GM12878 (cell line): ENCODE data around the gene CD164. TPM values are rescaled to one million over a fixed set of nuclear protein-coding genes. Genes with fewer than 3 reads are reported as not detected.

Experiments
- ATAC-seq: fragments of 200-7000 bp; cut with Tn5 transposase; 3 replicates; pipeline ENCODE4 v1.9.1; 2020; ENCODE audit warnings: mild to moderate bottlenecking, moderate library complexity
- BruUV-seq: library from RNA; stranded (reverse); fragments of 400-500 nt; replicated peaks from 2 replicates; lab custom pipeline; 2021; lab: Mats Ljungman, UMichigan
- CTCF ChIA-PET: fragments of 300-600 bp; sonication (Branson Sonifier 250); formaldehyde crosslinking; extraction: SDS; loops from one replicate; lab custom pipeline; 2021; ENCODE audit warnings: inconsistent platforms; lab: Yijun Ruan, JAX
- POLR2A ChIA-PET: fragments of 350-600 bp; formaldehyde crosslinking; extraction: SDS; loops from one replicate; lab custom pipeline; 2021; ENCODE audit warnings: inconsistent platforms; lab: Charles Lee
- RAD21 ChIA-PET: fragments of 300-600 bp; sonication (Branson Sonifier 250); formaldehyde crosslinking; loops from one replicate; lab custom pipeline; 2023; ENCODE audit warnings: antibody characterized with exemption; ENCODE audit not compliant: unreplicated experiment; lab: Charles Lee
- SMC1A ChIA-PET: fragments of 300-600 bp; sonication (Branson Sonifier 250); formaldehyde crosslinking; loops from one replicate; lab custom pipeline; 2023; ENCODE audit not compliant: unreplicated experiment, uncharacterized antibody; lab: Charles Lee
- DNase-seq: peaks from one replicate; pipeline ENCODE4 v3.0.0-alpha.2; 2011; ENCODE audit warnings: low read depth, low spot score
- FAIRE-seq: peaks from 3 replicates; lab custom pipeline; 2011; peaks lifted over from hg19 to GRCh38; lab: Jason Lieb, UNC
- H2AFZ ChIP-seq: 2 replicates; pipeline ENCODE4 v1.6.0; 2011; ENCODE audit warnings: low read depth, low read length, control low read depth; ENCODE audit not compliant: control insufficient read depth
- H3K27ac ChIP-seq: 2 replicates; pipeline ENCODE4 v1.5.1; 2011; ENCODE audit warnings: control low read depth; ENCODE audit not compliant: control insufficient read depth, insufficient read depth
- H3K27me3 ChIP-seq, 2 experiments: replicated peaks in 1 of 2; 2 replicates each; pipeline versions ENCODE4 v1.6.0 to v1.6.1; 2011; ENCODE audit warnings: low read length in 1 of 2; ENCODE audit not compliant: control insufficient read depth in 2 of 2, insufficient read depth in 2 of 2
- H3K36me3 ChIP-seq, 2 experiments: 2 replicates each; pipeline ENCODE4 v1.5.1; 2011; ENCODE audit warnings: low read length in 1 of 2; ENCODE audit not compliant: control insufficient read depth in 2 of 2, insufficient read depth in 2 of 2
- H3K4me1 ChIP-seq: 2 replicates; pipeline ENCODE4 v1.6.1; 2011; ENCODE audit warnings: mild to moderate bottlenecking, low read length, moderate library complexity, mixed read lengths; ENCODE audit not compliant: control insufficient read depth, insufficient read depth
- H3K4me2 ChIP-seq: 2 replicates; pipeline ENCODE4 v1.6.0; 2011; ENCODE audit warnings: control low read depth; ENCODE audit not compliant: control insufficient read depth, insufficient read depth
- H3K4me3 ChIP-seq: fragments of 200-600 bp; sonication (generic); 2 replicates; pipeline ENCODE4 v1.5.1; 2016
- H3K79me2 ChIP-seq: 2 replicates; pipeline ENCODE4 v1.6.0; 2011; ENCODE audit warnings: low read length; ENCODE audit not compliant: control insufficient read depth, insufficient read depth
- H3K9ac ChIP-seq: 2 replicates; pipeline ENCODE4 v1.8.0; 2011; ENCODE audit warnings: low read length, control low read depth, mixed read lengths; ENCODE audit not compliant: control insufficient read depth, insufficient read depth
- H3K9me3 ChIP-seq: replicated peaks from 3 replicates; pipeline ENCODE4 v1.5.1; 2011; ENCODE audit warnings: mild to moderate bottlenecking, low read length; ENCODE audit not compliant: control insufficient read depth, insufficient read depth
- H4K20me1 ChIP-seq: 2 replicates; pipeline ENCODE4 v1.6.0; 2011; ENCODE audit not compliant: control insufficient read depth, insufficient read depth
- ASH2L ChIP-seq: fragments of 300-600, 200-600 bp; sonication (generic); IDR thresholded peaks from 2 replicates; pipeline ENCODE4 v1.6.1; 2017; ENCODE audit warnings: low read depth, mild to moderate bottlenecking, borderline replicate concordance
- BHLHE40 ChIP-seq, 2 experiments: fragments of 450-650 bp in 1 of 2; IDR thresholded peaks; 2 replicates each; pipeline ENCODE4 v1.6.1; 2011 to 2017; ENCODE audit warnings: low read depth in 2 of 2, borderline replicate concordance in 1 of 2, improper control_type of control experiment in 1 of 2, low read length in 1 of 2, mild to moderate bottlenecking in 1 of 2
- CBX5 ChIP-seq: sonication (generic); IDR thresholded peaks from 2 replicates; pipeline ENCODE4 v1.6.1; 2016; ENCODE audit warnings: low read depth, moderate library complexity, mild to moderate bottlenecking, inconsistent platforms
- HDAC2 ChIP-seq: fragments of 200-600 bp; sonication (generic); IDR thresholded peaks from 2 replicates; pipeline ENCODE4 v1.6.1; 2017
- HDGF ChIP-seq: fragments of 450-650 bp; IDR thresholded peaks from 2 replicates; pipeline ENCODE4 v1.6.1; 2016; ENCODE audit warnings: antibody characterized with exemption
- IRF4 ChIP-seq: IDR thresholded peaks from 2 replicates; pipeline ENCODE4 v1.6.1; 2011; ENCODE audit warnings: low read depth, low read length
- MTA3 ChIP-seq: IDR thresholded peaks from 2 replicates; pipeline ENCODE4 v1.6.1; 2012; ENCODE audit warnings: low read length, inconsistent platforms, borderline replicate concordance
- MXI1 ChIP-seq: fragments of 150-350 bp; IDR thresholded peaks from 2 replicates; pipeline ENCODE4 v1.6.1; 2011; ENCODE audit warnings: low read depth, mild to moderate bottlenecking, inconsistent platforms, low read length, improper control_type of control experiment
- NFXL1 ChIP-seq: fragments of 450-650 bp; IDR thresholded peaks from 2 replicates; pipeline ENCODE4 v1.6.1; 2017; ENCODE audit warnings: antibody characterized with exemption, mild to moderate bottlenecking, borderline replicate concordance
- POLR2A ChIP-seq: IDR thresholded peaks from 2 replicates; pipeline ENCODE4 v1.6.1; 2011; ENCODE audit warnings: low read depth, mild to moderate bottlenecking, low read length
- RELA ChIP-seq: fragments of 450-650 bp; IDR thresholded peaks from 2 replicates; pipeline ENCODE4 v1.8.0; 2014; ENCODE audit warnings: borderline replicate concordance; ENCODE audit not compliant: partially characterized antibody
- TAF1 ChIP-seq: IDR thresholded peaks from 2 replicates; pipeline ENCODE4 v1.6.1; 2011; ENCODE audit warnings: mild to moderate bottlenecking, low read depth, low read length, borderline replicate concordance
- WGBS: methylation state at CpG from one replicate; pipeline ENCODE4 v1.1.6; 2016; ENCODE audit warnings: low lambda C conversion rate; ENCODE audit not compliant: insufficient replicate concordance, insufficient coverage; ENCODE audit errors: missing lambda C conversion rate; 5-methylcytosine and 5-hydroxymethylcytosine counted together
- in situ Hi-C: fragments of 300-500 bp; cut with MboI; formaldehyde crosslinking; loops from 9 replicates; pipeline ENCODE4 v1.14.3; 2018; ENCODE audit warnings: mixed read lengths
- intact Hi-C: fragments of 100-400 bp; cut with micrococcal nuclease; formaldehyde crosslinking; loops from one replicate; pipeline ENCODE4 v1.14.2; 2022; ENCODE audit not compliant: unreplicated experiment
- polyA plus RNA-seq, 11 experiments: library from polyadenylated mRNA; depleted of rRNA in 4 of 11; unstranded in 6 of 11; stranded (reverse) in 5 of 11; fragments of >200 nt; fragmentation: Nextera tagmentation in 4 of 11; fragmentation: Illumina TruSeq in 1 of 11; extraction: Ambion mirVana in 4 of 11; extraction: Trizol in 1 of 11; gene quantifications; 1 replicate in 1 of 11; 2 replicates in 10 of 11; pipeline versions ENCODE4 v1.2.1 to v1.2.3, GENCODE V29; 2011 to 2016; ENCODE audit warnings: inconsistent platforms in 2 of 11, missing spikeins in 2 of 11, low read depth in 1 of 11
- total RNA-seq, 4 experiments: library from RNA; depleted of rRNA in 3 of 4; stranded (reverse); fragments of >200 nt in 3 of 4; fragmentation: Illumina TruSeq in 1 of 4; extraction: Trizol in 1 of 4; gene quantifications; 2 replicates each; pipeline versions ENCODE4 v1.2.1 to v1.2.3, GENCODE V29; 2013 to 2021
- TF ChIP-seq, protein P1 (sequence below): fragments of 450-650 bp; IDR thresholded peaks from 2 replicates; pipeline ENCODE4 v1.6.1; 2017; ENCODE audit warnings: low read depth, mild to moderate bottlenecking, moderate library complexity
- TF ChIP-seq, protein P2 (sequence below): fragments of 450-650 bp; formaldehyde crosslinking; IDR thresholded peaks from 2 replicates; pipeline ENCODE4 v1.5.0; 2022; ENCODE audit warnings: mild to moderate bottlenecking, missing genetic modification characterization
- TF ChIP-seq, protein P3 (sequence below): IDR thresholded peaks from 2 replicates; pipeline ENCODE4 v1.6.1; 2011; ENCODE audit warnings: mild to moderate bottlenecking, low read depth, low read length, moderate library complexity; ENCODE audit not compliant: insufficient replicate concordance
- TF ChIP-seq, protein P4 (sequence below): fragments of 450-650 bp; IDR thresholded peaks from 2 replicates; pipeline ENCODE4 v1.6.1; 2017; ENCODE audit warnings: mild to moderate bottlenecking, low read depth, inconsistent platforms; ENCODE audit not compliant: poor library complexity, severe bottlenecking

CD164 gene
- total and polyA plus RNA-seq, 10 of the 15 experiments (the other 5 are each of a cell fraction or from before 2014, with no cell fraction given) = 145 to 447 (median 211) TPM

DNA sequence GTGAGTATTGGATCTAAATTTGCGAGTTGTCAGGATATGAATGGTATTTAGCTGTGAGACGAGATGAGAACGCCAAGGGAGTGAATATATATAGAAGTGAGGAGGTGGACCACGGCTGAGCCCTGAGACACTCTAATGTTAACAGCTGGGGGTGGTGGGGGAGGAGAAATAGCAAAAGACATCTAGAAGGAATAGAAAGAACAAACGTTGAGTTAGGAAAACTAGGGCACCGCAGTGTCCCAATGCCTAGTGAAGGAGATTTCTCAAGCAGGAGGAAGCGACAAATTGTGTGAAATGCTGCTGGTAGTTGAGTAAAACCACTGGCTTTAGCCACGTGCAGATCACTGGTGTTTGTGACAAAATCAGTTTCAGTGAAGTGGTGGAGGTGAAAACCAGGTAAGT is 56.9 kb downstream of the CD164 start (continued):
- TF ChIP-seq, protein P1, sequence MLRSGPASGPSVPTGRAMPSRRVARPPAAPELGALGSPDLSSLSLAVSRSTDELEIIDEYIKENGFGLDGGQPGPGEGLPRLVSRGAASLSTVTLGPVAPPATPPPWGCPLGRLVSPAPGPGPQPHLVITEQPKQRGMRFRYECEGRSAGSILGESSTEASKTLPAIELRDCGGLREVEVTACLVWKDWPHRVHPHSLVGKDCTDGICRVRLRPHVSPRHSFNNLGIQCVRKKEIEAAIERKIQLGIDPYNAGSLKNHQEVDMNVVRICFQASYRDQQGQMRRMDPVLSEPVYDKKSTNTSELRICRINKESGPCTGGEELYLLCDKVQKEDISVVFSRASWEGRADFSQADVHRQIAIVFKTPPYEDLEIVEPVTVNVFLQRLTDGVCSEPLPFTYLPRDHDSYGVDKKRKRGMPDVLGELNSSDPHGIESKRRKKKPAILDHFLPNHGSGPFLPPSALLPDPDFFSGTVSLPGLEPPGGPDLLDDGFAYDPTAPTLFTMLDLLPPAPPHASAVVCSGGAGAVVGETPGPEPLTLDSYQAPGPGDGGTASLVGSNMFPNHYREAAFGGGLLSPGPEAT = no peak
- TF ChIP-seq, protein P2, sequence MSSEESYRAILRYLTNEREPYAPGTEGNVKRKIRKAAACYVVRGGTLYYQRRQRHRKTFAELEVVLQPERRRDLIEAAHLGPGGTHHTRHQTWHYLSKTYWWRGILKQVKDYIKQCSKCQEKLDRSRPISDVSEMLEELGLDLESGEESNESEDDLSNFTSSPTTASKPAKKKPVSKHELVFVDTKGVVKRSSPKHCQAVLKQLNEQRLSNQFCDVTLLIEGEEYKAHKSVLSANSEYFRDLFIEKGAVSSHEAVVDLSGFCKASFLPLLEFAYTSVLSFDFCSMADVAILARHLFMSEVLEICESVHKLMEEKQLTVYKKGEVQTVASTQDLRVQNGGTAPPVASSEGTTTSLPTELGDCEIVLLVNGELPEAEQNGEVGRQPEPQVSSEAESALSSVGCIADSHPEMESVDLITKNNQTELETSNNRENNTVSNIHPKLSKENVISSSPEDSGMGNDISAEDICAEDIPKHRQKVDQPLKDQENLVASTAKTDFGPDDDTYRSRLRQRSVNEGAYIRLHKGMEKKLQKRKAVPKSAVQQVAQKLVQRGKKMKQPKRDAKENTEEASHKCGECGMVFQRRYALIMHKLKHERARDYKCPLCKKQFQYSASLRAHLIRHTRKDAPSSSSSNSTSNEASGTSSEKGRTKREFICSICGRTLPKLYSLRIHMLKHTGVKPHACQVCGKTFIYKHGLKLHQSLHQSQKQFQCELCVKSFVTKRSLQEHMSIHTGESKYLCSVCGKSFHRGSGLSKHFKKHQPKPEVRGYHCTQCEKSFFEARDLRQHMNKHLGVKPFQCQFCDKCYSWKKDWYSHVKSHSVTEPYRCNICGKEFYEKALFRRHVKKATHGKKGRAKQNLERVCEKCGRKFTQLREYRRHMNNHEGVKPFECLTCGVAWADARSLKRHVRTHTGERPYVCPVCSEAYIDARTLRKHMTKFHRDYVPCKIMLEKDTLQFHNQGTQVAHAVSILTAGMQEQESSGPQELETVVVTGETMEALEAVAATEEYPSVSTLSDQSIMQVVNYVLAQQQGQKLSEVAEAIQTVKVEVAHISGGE (CRISPR knock-in tag) = no peak
- TF ChIP-seq, protein P3, sequence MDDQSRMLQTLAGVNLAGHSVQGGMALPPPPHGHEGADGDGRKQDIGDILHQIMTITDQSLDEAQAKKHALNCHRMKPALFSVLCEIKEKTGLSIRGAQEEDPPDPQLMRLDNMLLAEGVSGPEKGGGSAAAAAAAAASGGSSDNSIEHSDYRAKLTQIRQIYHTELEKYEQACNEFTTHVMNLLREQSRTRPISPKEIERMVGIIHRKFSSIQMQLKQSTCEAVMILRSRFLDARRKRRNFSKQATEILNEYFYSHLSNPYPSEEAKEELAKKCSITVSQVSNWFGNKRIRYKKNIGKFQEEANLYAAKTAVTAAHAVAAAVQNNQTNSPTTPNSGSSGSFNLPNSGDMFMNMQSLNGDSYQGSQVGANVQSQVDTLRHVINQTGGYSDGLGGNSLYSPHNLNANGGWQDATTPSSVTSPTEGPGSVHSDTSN = no peak
- TF ChIP-seq NFXL1 = no peak

DNA sequence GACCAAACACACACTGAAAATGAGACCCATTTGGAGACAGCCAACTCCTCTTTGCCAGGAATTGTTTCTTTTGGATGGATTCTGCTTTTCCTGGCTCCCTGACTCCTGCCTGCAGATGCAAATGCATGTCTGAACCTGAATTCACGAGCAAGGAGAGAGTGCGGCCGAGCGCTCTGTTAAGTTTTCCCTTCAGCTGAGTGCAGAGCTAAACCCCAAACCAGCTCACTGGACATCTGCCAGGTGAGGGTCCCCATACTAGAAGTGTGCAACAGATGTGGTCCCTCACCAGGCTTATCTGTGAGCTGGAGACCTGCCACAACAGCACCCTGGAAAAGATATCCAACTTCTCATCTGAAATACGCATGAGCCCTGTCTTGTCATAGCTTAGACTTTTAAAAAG is 59.0 kb downstream of the CD164 start:
- Histone ChIP-seq H3K79me2 (no peaks in the 10 kb centered on the region), H3K27me3 (no peaks in the 10 kb centered on the region), H3K9ac (no peak overlapping the region), H3K36me3 (no peaks in the 10 kb centered on the region), H2AFZ (no peak overlapping the region), H4K20me1 (no peaks in the 10 kb centered on the region), H3K4me3 (no peak overlapping the region), H3K27ac (no peak overlapping the region), H3K4me2 (no peak overlapping the region), H3K4me1 (peaks cover 7% of the 10 kb centered on the region), H3K9me3 (no peaks in the 10 kb centered on the region)
- FAIRE-seq (no peak), ATAC-seq (no peak), DNase-seq (no peak)
- WGBS = 87% methylated on average over 5 of the region's 5 CpGs
- intact Hi-C loops = no loop called here
- ChIA-PET SMC1A (no interaction called here), RAD21 (no interaction called here), POLR2A (no interaction called here), CTCF (no interaction called here)
- no TSS peak for BruUV-seq
- in situ Hi-C loops = no loop called here
- TF ChIP-seq TAF1 = no peak
- no peak for TF ChIP-seq MXI1
- TF ChIP-seq CBX5 = no peak
- TF ChIP-seq HDGF = no peak
- TF ChIP-seq ASH2L = no peak
- TF ChIP-seq MTA3 = no peak
- no peak for TF ChIP-seq HDAC2
- TF ChIP-seq BHLHE40 (IDR thresholded peaks at IDR 0.05; ENCODE audit: borderline replicate concordance in 1 of 2, low read depth in 2 of 2, low read length in 1 of 2) = no peak
- TF ChIP-seq IRF4 = no peak
- TF ChIP-seq RELA = no peak
- no peak for TF ChIP-seq POLR2A
- TF ChIP-seq, protein P4, sequence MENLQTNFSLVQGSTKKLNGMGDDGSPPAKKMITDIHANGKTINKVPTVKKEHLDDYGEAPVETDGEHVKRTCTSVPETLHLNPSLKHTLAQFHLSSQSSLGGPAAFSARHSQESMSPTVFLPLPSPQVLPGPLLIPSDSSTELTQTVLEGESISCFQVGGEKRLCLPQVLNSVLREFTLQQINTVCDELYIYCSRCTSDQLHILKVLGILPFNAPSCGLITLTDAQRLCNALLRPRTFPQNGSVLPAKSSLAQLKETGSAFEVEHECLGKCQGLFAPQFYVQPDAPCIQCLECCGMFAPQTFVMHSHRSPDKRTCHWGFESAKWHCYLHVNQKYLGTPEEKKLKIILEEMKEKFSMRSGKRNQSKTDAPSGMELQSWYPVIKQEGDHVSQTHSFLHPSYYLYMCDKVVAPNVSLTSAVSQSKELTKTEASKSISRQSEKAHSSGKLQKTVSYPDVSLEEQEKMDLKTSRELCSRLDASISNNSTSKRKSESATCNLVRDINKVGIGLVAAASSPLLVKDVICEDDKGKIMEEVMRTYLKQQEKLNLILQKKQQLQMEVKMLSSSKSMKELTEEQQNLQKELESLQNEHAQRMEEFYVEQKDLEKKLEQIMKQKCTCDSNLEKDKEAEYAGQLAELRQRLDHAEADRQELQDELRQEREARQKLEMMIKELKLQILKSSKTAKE = no peak
